CD4-positive, CD25-positive, alpha-beta regulatory T cell (primary cell): Measurements from ENCODE around the gene SNAPC5. TPM values are rescaled to one million over a fixed set of nuclear protein-coding genes. Genes with fewer than 3 reads are reported as not detected.
A peak's percentile ranks its signal among the peaks of the same experiment; 100 is the strongest.
"Not testable (repeated sequence)": the region's sequence is repeated elsewhere in the genome, so short reads cannot be mapped to it uniquely, and the experiment has no call there.

ENCODE experiments used
- ATAC-seq, 2 donors: fragments of 150-1000 bp; cut with Tn5 transposase; one replicate each; pipeline ENCODE4 v1.10.0; 2021; ENCODE audit warnings: low read depth in 2 of 2, moderate number of reproducible peaks in 2 of 2, moderate library complexity in 1 of 2
- DNase-seq, 3 donors: peaks; one replicate each; pipeline versions ENCODE4 v3.0.0 to v3.0.0-alpha.2; 2012 to 2022; ENCODE audit warnings: mixed read lengths in 1 of 3
- H3K27ac ChIP-seq: one replicate; pipeline ENCODE4 v1.7.0; 2013; ENCODE audit warnings: mild to moderate bottlenecking, low read length; ENCODE audit not compliant: insufficient read depth, poor library complexity, severe bottlenecking
- H3K27me3 ChIP-seq: one replicate; pipeline ENCODE4 v1.7.0; 2013; ENCODE audit warnings: low read length; ENCODE audit not compliant: control insufficient read depth, insufficient read depth
- H3K36me3 ChIP-seq: one replicate; pipeline ENCODE4 v1.7.0; 2013; ENCODE audit warnings: mild to moderate bottlenecking, low read length, moderate library complexity; ENCODE audit not compliant: control insufficient read depth, insufficient read depth
- H3K4me1 ChIP-seq: 2 replicates; pipeline ENCODE4 v1.7.0; 2013; ENCODE audit warnings: mild to moderate bottlenecking, low read length; ENCODE audit not compliant: insufficient read depth, control insufficient read depth, poor library complexity, severe bottlenecking
- H3K4me3 ChIP-seq: one replicate; pipeline ENCODE4 v1.7.0; 2013; ENCODE audit warnings: low read depth, mild to moderate bottlenecking, low read length, moderate library complexity
- H3K9me3 ChIP-seq, 2 experiments: 1 replicate in 1 of 2; 2 replicates in 1 of 2; pipeline ENCODE4 v1.7.0; 2013; ENCODE audit warnings: low read length in 2 of 2, mild to moderate bottlenecking in 1 of 2, moderate library complexity in 1 of 2; ENCODE audit not compliant: control insufficient read depth in 2 of 2
- H3K27ac Mint-ChIP-seq, 3 donors: one replicate each; pipeline ENCODE4 v1.8.0; 2020 to 2022; ENCODE audit warnings: mild to moderate bottlenecking in 3 of 3, mixed read lengths in 3 of 3, moderate library complexity in 2 of 3
- H3K27me3 Mint-ChIP-seq: one replicate; pipeline ENCODE4 v1.8.0; 2022; ENCODE audit warnings: mild to moderate bottlenecking, mixed read lengths
- H3K36me3 Mint-ChIP-seq: one replicate; pipeline ENCODE4 v1.8.0; 2020; ENCODE audit warnings: mixed read lengths
- H3K4me1 Mint-ChIP-seq, 4 donors: one replicate each; pipeline ENCODE4 v1.8.0; 2020 to 2022; ENCODE audit warnings: mixed read lengths in 4 of 4, mild to moderate bottlenecking in 1 of 4
- H3K4me3 Mint-ChIP-seq, 4 donors: one replicate each; pipeline ENCODE4 v1.8.0; 2020 to 2022; ENCODE audit warnings: mild to moderate bottlenecking in 4 of 4, mixed read lengths in 4 of 4, moderate library complexity in 3 of 4
- H3K9me3 Mint-ChIP-seq, 7 donors: one replicate each; pipeline ENCODE4 v1.8.0; 2020 to 2022; ENCODE audit warnings: mixed read lengths in 7 of 7, mild to moderate bottlenecking in 3 of 7, moderate library complexity in 2 of 7
- polyA plus RNA-seq, 4 donors: library from polyadenylated mRNA; unstranded; fragments of 300-500 nt; fragmentation: Illumina TruSeq; gene quantifications; one replicate each; pipeline ENCODE4 v1.2.3, GENCODE V29; 2021
- total RNA-seq: library from RNA; stranded (reverse); gene quantifications from one replicate; pipeline ENCODE4 v1.2.3, GENCODE V29; 2022

Gene SNAPC5
- total and polyA plus RNA-seq, 5 donors from 2014 or later = 25.6 to 80.9 (median 64.6) TPM

DNA sequence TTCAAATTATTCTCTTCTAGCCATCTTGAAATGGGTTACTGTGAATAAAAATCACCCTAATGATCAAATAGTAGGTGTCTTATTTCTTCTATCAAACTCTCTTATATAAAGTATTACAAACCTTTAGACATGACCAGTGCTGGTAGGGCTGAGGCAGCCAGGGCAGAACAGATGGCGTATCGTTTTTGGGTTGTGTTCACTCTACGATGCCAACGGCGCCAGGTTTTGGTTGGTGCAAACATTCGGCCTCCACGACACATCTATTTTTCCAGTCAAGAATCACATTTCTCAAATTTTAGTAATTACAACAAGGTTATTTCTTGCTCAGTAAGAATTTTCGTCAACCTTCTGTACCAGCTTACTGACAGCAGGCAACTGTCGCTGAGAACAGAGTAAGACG, 4.9 kb upstream of the SNAPC5 start:
- peak overlapping the region; percentile 98 for H3K4me3 ChIP-seq
- H3K9me3 Mint-ChIP-seq = no peaks in the 10 kb centered on the region
- no peak for ATAC-seq
- H3K27ac Mint-ChIP-seq = peak overlapping the region; percentile 5 to 96 (median 33)
- no peak overlapping the region for H3K27ac ChIP-seq
- H3K4me1 Mint-ChIP-seq = peaks cover 28 to 74% (median 46%) of the 10 kb centered on the region in 4 donors
- H3K27me3 Mint-ChIP-seq = peaks cover 11% of the 10 kb centered on the region
- peaks cover 53% of the 10 kb centered on the region for H3K36me3 ChIP-seq
- no peak for DNase-seq
- no peaks in the 10 kb centered on the region for H3K9me3 ChIP-seq
- H3K4me3 Mint-ChIP-seq = peak overlapping the region; percentile 98 to 100 (median 100)
- no peaks in the 10 kb centered on the region for H3K27me3 ChIP-seq
- H3K4me1 ChIP-seq = peaks cover 27% of the 10 kb centered on the region
- peaks cover 46% of the 10 kb centered on the region for H3K36me3 Mint-ChIP-seq

DNA sequence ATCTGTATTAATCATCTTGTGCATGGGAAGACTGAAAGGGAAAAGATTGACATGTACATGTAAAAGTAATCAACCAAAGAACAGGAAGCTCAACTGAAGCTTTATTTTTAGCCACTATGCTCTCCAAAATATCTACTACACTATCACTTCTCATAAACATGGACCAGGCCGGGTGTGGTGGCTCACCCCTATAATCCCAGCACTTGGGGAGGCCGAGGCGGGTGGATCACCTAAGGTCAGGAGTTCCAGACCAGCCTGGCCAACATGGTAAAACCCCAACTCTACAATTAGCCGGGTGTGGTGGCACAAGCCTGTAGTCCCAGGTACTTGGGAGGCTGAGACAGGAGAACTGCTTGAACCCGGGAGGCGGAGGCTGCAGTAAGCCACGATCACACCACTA, 2.8 kb upstream of the SNAPC5 start:
- not testable (repeated sequence) for DNase-seq

DNA sequence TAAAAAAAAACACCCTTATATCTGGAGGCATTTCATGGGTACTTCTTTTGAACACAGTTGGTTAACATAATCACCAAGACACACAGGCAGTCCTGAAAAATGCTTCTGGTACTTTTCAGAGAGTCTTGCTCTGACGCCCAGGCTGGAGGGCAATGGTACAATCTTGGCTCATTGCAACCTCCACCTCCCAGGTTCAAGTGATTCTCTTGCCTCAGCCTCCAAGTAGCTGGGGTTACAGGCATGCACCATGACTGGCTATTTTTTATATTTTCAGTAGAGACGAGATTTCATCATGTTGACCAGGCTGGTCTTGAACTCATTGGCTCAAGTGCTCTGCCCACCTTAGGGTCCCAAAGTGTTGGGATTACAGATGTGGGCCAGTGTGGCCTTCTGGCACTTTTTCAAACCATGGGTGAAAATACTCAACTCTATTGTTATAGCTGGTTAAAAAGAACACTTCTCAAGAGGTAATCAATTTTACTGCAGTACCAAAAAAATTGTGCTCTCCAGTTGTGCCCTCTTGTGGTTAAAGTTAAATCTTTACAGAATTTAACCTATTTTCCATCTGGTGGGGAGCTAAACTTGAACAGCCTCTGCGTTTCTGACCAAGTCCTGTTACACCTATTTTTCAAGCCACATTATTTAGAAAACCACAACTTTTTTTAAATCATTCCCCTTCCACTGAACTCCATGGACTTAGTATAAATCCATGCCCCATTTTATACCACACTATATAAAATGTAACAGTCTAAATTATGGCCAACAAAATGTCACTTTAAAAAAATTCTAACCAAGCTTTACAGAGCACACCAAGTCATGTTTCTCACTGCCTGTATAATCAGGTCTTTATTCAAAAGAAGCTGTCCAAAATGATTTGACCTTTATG, 1.2 kb upstream of the SNAPC5 start:
- Histone ChIP-seq H3K4me1 (peaks cover 39% of the 10 kb centered on the region), H3K27me3 (no peaks in the 10 kb centered on the region), H3K27ac (peak overlapping the region; percentile 92), H3K36me3 (peaks cover 71% of the 10 kb centered on the region), H3K9me3 (no peaks in the 10 kb centered on the region), H3K4me3 (no peak overlapping the region)
- peak in 2 of 3 donors; percentile 68 for DNase-seq
- Mint-ChIP-seq H3K4me3 (peak overlapping the region; percentile 38 to 99 (median 98)), H3K4me1 (peaks cover 14 to 77% (median 49%) of the 10 kb centered on the region in 4 donors), H3K36me3 (peaks cover 47% of the 10 kb centered on the region), H3K9me3 (no peaks in the 10 kb centered on the region), H3K27me3 (peaks cover 5% of the 10 kb centered on the region), H3K27ac (peak overlapping the region; percentile 9 to 100 (median 99))
- no peak for ATAC-seq

More for the DNA sequence above, 2.8 kb upstream of the SNAPC5 start:
- H3K4me3 ChIP-seq, H3K9me3 Mint-ChIP-seq, H3K9me3 ChIP-seq, ATAC-seq, H3K27ac Mint-ChIP-seq, H3K27me3 ChIP-seq, H3K27ac ChIP-seq: not testable (repeated sequence)
- H3K27me3 Mint-ChIP-seq = peaks cover 12% of the 10 kb centered on the region
- peaks cover 21 to 81% (median 48%) of the 10 kb centered on the region in 4 donors for H3K4me1 Mint-ChIP-seq
- H3K36me3 ChIP-seq = peaks cover 55% of the 10 kb centered on the region
- H3K4me1 ChIP-seq = peaks cover 43% of the 10 kb centered on the region
- H3K36me3 Mint-ChIP-seq = peaks cover 49% of the 10 kb centered on the region
- H3K4me3 Mint-ChIP-seq = peak overlapping the region in 2 of 4 donors; percentile 75

- peak; percentile 33 to 39 for ATAC-seq
- no peaks in the 10 kb centered on the region for H3K9me3 Mint-ChIP-seq
- peak in 1 of 3 donors; percentile 60 for DNase-seq
- H3K4me1 ChIP-seq = peaks cover 24% of the 10 kb centered on the region
- peaks cover 14 to 64% (median 37%) of the 10 kb centered on the region in 4 donors for H3K4me1 Mint-ChIP-seq
- peaks cover 5% of the 10 kb centered on the region for H3K27me3 Mint-ChIP-seq
- peak overlapping the region; percentile 97 to 100 (median 99) for H3K27ac Mint-ChIP-seq
- peak overlapping the region; percentile 97 to 99 (median 98) for H3K4me3 Mint-ChIP-seq
- H3K36me3 ChIP-seq = peaks cover 74% of the 10 kb centered on the region
- H3K27ac ChIP-seq = peak overlapping the region; percentile 92
- peak overlapping the region; percentile 96 for H3K4me3 ChIP-seq
- no peaks in the 10 kb centered on the region for H3K9me3 ChIP-seq
- H3K36me3 Mint-ChIP-seq = peaks cover 43% of the 10 kb centered on the region
- H3K27me3 ChIP-seq = no peaks in the 10 kb centered on the region
Observed at GRCh38 chr15:66496951-66497501, 536 bp downstream of the SNAPC5 start.

GRCh38 chr15:66494262-66494661, 3.3 kb downstream of the SNAPC5 start:
- H3K4me3 Mint-ChIP-seq = peak overlapping the region in 2 of 4 donors; percentile 17 to 44
- Histone ChIP-seq H3K9me3 (no peaks in the 10 kb centered on the region), H3K4me1 (peaks cover 24% of the 10 kb centered on the region), H3K36me3 (peaks cover 73% of the 10 kb centered on the region), H3K27ac (no peak overlapping the region), H3K4me3 (no peak overlapping the region), H3K27me3 (no peaks in the 10 kb centered on the region)
- H3K36me3 Mint-ChIP-seq = peaks cover 41% of the 10 kb centered on the region
- peak overlapping the region in 1 of 3 donors; percentile 32 for H3K27ac Mint-ChIP-seq
- no peaks in the 10 kb centered on the region for H3K9me3 Mint-ChIP-seq
- ATAC-seq = no peak
- peaks cover 9 to 59% (median 36%) of the 10 kb centered on the region in 4 donors for H3K4me1 Mint-ChIP-seq
- peaks cover 5% of the 10 kb centered on the region for H3K27me3 Mint-ChIP-seq
- no peak for DNase-seq

- peaks cover 5 to 36% (median 20%) of the 10 kb centered on the region in 4 donors for H3K4me1 Mint-ChIP-seq
- H3K9me3 ChIP-seq = no peaks in the 10 kb centered on the region
- no peak overlapping the region for H3K4me3 ChIP-seq
- peaks cover 83% of the 10 kb centered on the region for H3K36me3 ChIP-seq
- H3K9me3 Mint-ChIP-seq = no peaks in the 10 kb centered on the region
- peak overlapping the region in 1 of 3 donors; percentile 49 for H3K27ac Mint-ChIP-seq
- no peaks in the 10 kb centered on the region for H3K27me3 ChIP-seq
- DNase-seq (no peak), ATAC-seq (no peak)
- no peak overlapping the region for H3K27ac ChIP-seq
- peaks cover 11% of the 10 kb centered on the region for H3K4me1 ChIP-seq
- peaks cover 36% of the 10 kb centered on the region for H3K36me3 Mint-ChIP-seq
- no peaks in the 10 kb centered on the region for H3K27me3 Mint-ChIP-seq
- no peak overlapping the region for H3K4me3 Mint-ChIP-seq
Observed at GRCh38 chr15:66491846-66492245, 5.7 kb downstream of the SNAPC5 start.

GRCh38 chr15:66489179-66489791, 8.3 kb downstream of the SNAPC5 start:
- Mint-ChIP-seq H3K4me1 (peaks cover 0 to 15% (median 8%) of the 10 kb centered on the region in 4 donors), H3K9me3 (no peaks in the 10 kb centered on the region), H3K27ac (peak overlapping the region in 1 of 3 donors; percentile 58), H3K36me3 (peaks cover 37% of the 10 kb centered on the region), H3K4me3 (no peak overlapping the region), H3K27me3 (no peaks in the 10 kb centered on the region)
- peaks cover 90% of the 10 kb centered on the region for H3K36me3 ChIP-seq
- no peak overlapping the region for H3K27ac ChIP-seq
- no peaks in the 10 kb centered on the region for H3K9me3 ChIP-seq
- H3K4me3 ChIP-seq = no peak overlapping the region
- ATAC-seq (no peak), DNase-seq (no peak)
- no peaks in the 10 kb centered on the region for H3K27me3 ChIP-seq
- no peaks in the 10 kb centered on the region for H3K4me1 ChIP-seq
